MM.1S (cell line): ENCODE measurements around the gene C1QTNF3.

Experiments
- DNase-seq: peaks from one replicate; pipeline ENCODE4 v3.0.0-alpha.2; 2015
- H2AFZ ChIP-seq: fragments of 300-600 bp; sonication (generic); 2 replicates; pipeline ENCODE4 v1.6.0; 2016; ENCODE audit warnings: antibody characterized with exemption, low read length
- H3F3A ChIP-seq: fragments of 300-600 bp; sonication (generic); 2 replicates; pipeline ENCODE4 v1.6.1; 2016; ENCODE audit warnings: mild to moderate bottlenecking, antibody characterized with exemption, low read length, moderate library complexity, mixed read lengths; ENCODE audit not compliant: insufficient read depth
- H3K27ac ChIP-seq: fragments of 300-600 bp; sonication (generic); 2 replicates; pipeline ENCODE4 v1.5.1; 2016; ENCODE audit warnings: mild to moderate bottlenecking, low read length
- H3K27me3 ChIP-seq: fragments of 300-600 bp; sonication (generic); replicated peaks from 2 replicates; pipeline ENCODE4 v1.6.0; 2016; ENCODE audit warnings: low read length; ENCODE audit not compliant: insufficient read depth
- H3K36me3 ChIP-seq: fragments of 300-600 bp; sonication (generic); replicated peaks from 2 replicates; pipeline ENCODE4 v1.6.1; 2016; ENCODE audit warnings: mild to moderate bottlenecking, low read length, mixed read lengths; ENCODE audit not compliant: insufficient read depth
- H3K4me1 ChIP-seq: fragments of 300-600 bp; sonication (generic); 2 replicates; pipeline ENCODE4 v1.6.1; 2016; ENCODE audit warnings: low read length, mixed read lengths
- H3K4me2 ChIP-seq: fragments of 300-600 bp; sonication (generic); 2 replicates; pipeline ENCODE4 v1.6.0; 2016; ENCODE audit warnings: low read depth, low read length
- H3K4me3 ChIP-seq: fragments of 300-600 bp; sonication (generic); 2 replicates; pipeline ENCODE4 v1.5.1; 2016; ENCODE audit warnings: low read length, mixed read lengths
- H3K79me2 ChIP-seq: fragments of 300-600 bp; sonication (generic); 2 replicates; pipeline ENCODE4 v1.6.1; 2016; ENCODE audit warnings: mixed run types, low read length, mixed read lengths
- H3K9ac ChIP-seq: fragments of 300-600 bp; sonication (generic); 2 replicates; pipeline ENCODE4 v1.6.1; 2016; ENCODE audit warnings: low read length, mixed read lengths
- H3K9me2 ChIP-seq: fragments of 300-600 bp; sonication (generic); replicated peaks from 2 replicates; pipeline ENCODE4 v1.6.1; 2016; ENCODE audit warnings: mild to moderate bottlenecking, low read length, mixed read lengths; ENCODE audit not compliant: insufficient read depth
- H3K9me3 ChIP-seq: fragments of 300-600 bp; sonication (generic); replicated peaks from 2 replicates; pipeline ENCODE4 v1.6.1; 2016; ENCODE audit warnings: mild to moderate bottlenecking, low read length, mixed read lengths; ENCODE audit not compliant: insufficient read depth
- H4K20me1 ChIP-seq: fragments of 300-600 bp; sonication (generic); 2 replicates; pipeline ENCODE4 v1.6.1; 2016; ENCODE audit warnings: mild to moderate bottlenecking, low read length, moderate library complexity, mixed read lengths; ENCODE audit not compliant: insufficient read depth
- CTCF ChIP-seq: fragments of 300-600 bp; sonication (generic); IDR thresholded peaks from 2 replicates; pipeline ENCODE4 v1.5.1; 2016; ENCODE audit warnings: antibody characterized with exemption, low read length, mixed read lengths
- EZH2 ChIP-seq: fragments of 300-600 bp; sonication (generic); optimal IDR thresholded peaks from 2 replicates; pipeline ENCODE3; 2017; ENCODE audit warnings: low read depth, mild to moderate bottlenecking, antibody characterized with exemption, low read length, mixed read lengths
- EZH2phosphoT487 ChIP-seq: fragments of 300-600 bp; sonication (generic); IDR thresholded peaks from 2 replicates; pipeline ENCODE4 v1.6.1; 2018; ENCODE audit warnings: antibody characterized with exemption, low read length

Gene C1QTNF3

DNA sequence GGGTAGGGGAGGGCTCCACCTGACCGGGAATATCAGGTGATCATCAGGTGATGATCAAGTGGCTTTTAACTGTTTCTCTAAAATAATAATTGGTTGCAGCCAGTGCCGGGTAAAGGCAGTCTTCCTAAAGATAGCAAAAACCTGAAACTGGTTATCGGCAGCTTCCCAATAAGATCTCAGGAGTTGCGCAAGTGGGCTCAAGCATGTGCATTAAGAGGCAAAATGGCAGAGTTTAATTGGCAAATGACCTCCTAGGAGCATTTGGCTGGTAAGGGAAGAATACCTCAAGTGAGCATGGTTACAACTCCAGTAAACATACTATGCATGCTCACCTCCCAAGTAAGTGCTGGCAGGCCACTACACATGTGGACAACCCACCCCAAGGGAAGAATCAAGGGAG is 4.2 kb downstream of the C1QTNF3 start:
- no peak for DNase-seq
- Histone ChIP-seq H3K4me3 (no peak overlapping the region), H2AFZ (no peak overlapping the region), H3K4me2 (no peak overlapping the region), H3F3A (no peaks in the 10 kb centered on the region), H3K27me3 (no peaks in the 10 kb centered on the region), H3K79me2 (no peaks in the 10 kb centered on the region), H3K4me1 (no peaks in the 10 kb centered on the region), H4K20me1 (no peaks in the 10 kb centered on the region), H3K27ac (no peak overlapping the region), H3K9me2 (no peaks in the 10 kb centered on the region), H3K9me3 (no peaks in the 10 kb centered on the region), H3K9ac (no peak overlapping the region), H3K36me3 (no peaks in the 10 kb centered on the region)
- TF ChIP-seq EZH2 (no peak), EZH2phosphoT487 (no peak), CTCF (no peak)

- Histone ChIP-seq H3K9ac (no peak overlapping the region), H3K9me3 (no peaks in the 10 kb centered on the region), H3K9me2 (no peaks in the 10 kb centered on the region), H4K20me1 (no peaks in the 10 kb centered on the region), H3F3A (no peaks in the 10 kb centered on the region), H3K36me3 (no peaks in the 10 kb centered on the region), H3K4me3 (no peak overlapping the region), H2AFZ (no peak overlapping the region), H3K4me1 (no peaks in the 10 kb centered on the region), H3K79me2 (no peaks in the 10 kb centered on the region), H3K4me2 (no peak overlapping the region), H3K27ac (no peak overlapping the region), H3K27me3 (no peaks in the 10 kb centered on the region)
- TF ChIP-seq CTCF: no peak
- TF ChIP-seq EZH2: no peak
- TF ChIP-seq EZH2phosphoT487: no peak
- no peak for DNase-seq
Measured at GRCh38 chr5:34038390-34038789, 4.6 kb downstream of the C1QTNF3 start.

- Histone ChIP-seq H3K79me2 (no peaks in the 10 kb centered on the region), H3K36me3 (no peaks in the 10 kb centered on the region), H3K27me3 (no peaks in the 10 kb centered on the region), H3K4me2 (no peak overlapping the region), H3K9me2 (no peaks in the 10 kb centered on the region), H2AFZ (no peak overlapping the region), H3K4me1 (no peaks in the 10 kb centered on the region), H3K4me3 (no peak overlapping the region), H3K9me3 (no peaks in the 10 kb centered on the region), H4K20me1 (no peaks in the 10 kb centered on the region), H3K27ac (no peak overlapping the region), H3K9ac (no peak overlapping the region), H3F3A (no peaks in the 10 kb centered on the region)
- DNase-seq: no peak
- TF ChIP-seq CTCF: no peak
- TF ChIP-seq EZH2phosphoT487: no peak
- no peak for TF ChIP-seq EZH2
Measured at GRCh38 chr5:34037726-34038125, 5.3 kb downstream of the C1QTNF3 start.

DNA sequence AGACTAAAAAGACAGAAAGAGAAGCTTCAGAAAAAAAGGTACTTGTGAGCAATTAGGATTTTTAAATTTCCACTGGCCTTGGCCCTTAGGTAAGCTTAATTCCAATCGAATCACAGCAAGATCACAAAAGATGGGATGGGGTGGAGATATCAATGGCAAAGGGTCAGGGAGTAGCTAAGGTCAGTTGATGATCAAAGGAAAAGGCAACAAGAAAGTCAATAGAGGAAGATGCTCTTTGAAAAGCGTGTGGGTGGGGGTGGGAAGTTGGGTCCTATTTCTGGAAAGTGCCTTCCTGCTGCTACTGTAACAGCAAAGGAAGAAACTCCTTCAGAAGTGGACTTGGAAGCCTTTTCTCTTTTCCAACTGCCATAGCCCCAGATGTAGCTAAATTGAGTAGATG is 7.3 kb downstream of the C1QTNF3 start:
- Histone ChIP-seq H3K27me3 (no peaks in the 10 kb centered on the region), H4K20me1 (no peaks in the 10 kb centered on the region), H3K4me3 (no peak overlapping the region), H3K4me1 (no peaks in the 10 kb centered on the region), H3K9me2 (no peaks in the 10 kb centered on the region), H3K9me3 (no peaks in the 10 kb centered on the region), H2AFZ (no peak overlapping the region), H3K79me2 (no peaks in the 10 kb centered on the region), H3F3A (no peaks in the 10 kb centered on the region), H3K36me3 (no peaks in the 10 kb centered on the region), H3K4me2 (no peak overlapping the region), H3K9ac (no peak overlapping the region), H3K27ac (no peak overlapping the region)
- TF ChIP-seq EZH2 (no peak), CTCF (no peak)
- no peak for DNase-seq
